H1 (cell line): ENCODE measurements around the gene RXFP4. TPM values are rescaled to one million over a fixed set of nuclear protein-coding genes. Genes with fewer than 3 reads are reported as not detected.
A peak's percentile ranks its signal among the peaks of the same experiment; 100 is the strongest.

Source experiments
- CTCF ChIA-PET: fragments of 300-600 bp; sonication (Branson Sonifier 250); formaldehyde crosslinking; loops from one replicate; lab custom pipeline; 2021; ENCODE audit not compliant: partially characterized antibody; lab: Charles Lee
- POLR2A ChIA-PET: fragments of 300-600 bp; sonication (Branson Sonifier 250); formaldehyde crosslinking; loops from one replicate; lab custom pipeline; 2021; ENCODE audit warnings: inconsistent platforms; ENCODE audit not compliant: partially characterized antibody; lab: Charles Lee
- DNase-seq, 2 experiments: peaks; one replicate each; pipeline versions ENCODE4 v3.0.0 to v3.0.0-alpha.2; 2010 to 2022; ENCODE audit warnings: low spot score in 2 of 2, low read depth in 1 of 2, mixed read lengths in 1 of 2
- FAIRE-seq: peaks from 2 replicates; lab custom pipeline; 2011; peaks lifted over from hg19 to GRCh38; lab: Jason Lieb, UNC
- H2AFZ ChIP-seq: 2 replicates; pipeline ENCODE4 v1.8.1; 2012; ENCODE audit warnings: low read length, inconsistent platforms
- H2AK5ac ChIP-seq: 2 replicates; pipeline ENCODE4 v1.6.1; 2013; ENCODE audit warnings: low read depth, low read length
- H2BK120ac ChIP-seq: replicated peaks from 2 replicates; pipeline ENCODE3; 2013; ENCODE audit warnings: low read depth, low read length, inconsistent platforms
- H2BK12ac ChIP-seq: 2 replicates; pipeline ENCODE4 v1.6.1; 2013; ENCODE audit warnings: low read depth, low read length
- H2BK15ac ChIP-seq: 2 replicates; pipeline ENCODE4 v1.6.1; 2013; ENCODE audit warnings: low read length
- H2BK20ac ChIP-seq: 2 replicates; pipeline ENCODE4 v1.6.1; 2013; ENCODE audit warnings: low read length
- H2BK5ac ChIP-seq: 2 replicates; pipeline ENCODE4 v1.6.1; 2013; ENCODE audit warnings: low read depth, low read length
- H3K14ac ChIP-seq: 2 replicates; pipeline ENCODE4 v1.6.1; 2013; ENCODE audit warnings: inconsistent platforms; ENCODE audit not compliant: insufficient read length
- H3K18ac ChIP-seq: 2 replicates; pipeline ENCODE4 v1.6.1; 2013; ENCODE audit warnings: low read length; ENCODE audit errors: extremely low read depth
- H3K23ac ChIP-seq: 2 replicates; pipeline ENCODE4 v1.6.1; 2013; ENCODE audit warnings: inconsistent platforms; ENCODE audit not compliant: insufficient read length
- H3K23me2 ChIP-seq: 2 replicates; pipeline ENCODE4 v1.6.1; 2013; ENCODE audit warnings: low read depth, low read length
- H3K27ac ChIP-seq: 2 replicates; pipeline ENCODE4 v1.6.1; 2011; ENCODE audit warnings: low read depth, low read length, inconsistent platforms
- H3K27me3 ChIP-seq, 4 experiments: replicated peaks in 1 of 4; 1 replicate in 1 of 4; 2 replicates in 3 of 4; pipeline versions ENCODE4 v1.6.1 to v1.8.1; 2011 to 2013; ENCODE audit warnings: low read length in 3 of 4, mild to moderate bottlenecking in 3 of 4, inconsistent platforms in 2 of 4, mixed read lengths in 2 of 4, moderate library complexity in 1 of 4; ENCODE audit not compliant: control insufficient read depth in 3 of 4, insufficient read depth in 3 of 4; ENCODE audit errors: extremely low read depth in 1 of 4
- H3K36me3 ChIP-seq, 4 experiments: 2 replicates each; pipeline versions ENCODE4 v1.6.1 to v1.8.1; 2011 to 2013; ENCODE audit warnings: mild to moderate bottlenecking in 4 of 4, low read length in 3 of 4, moderate library complexity in 2 of 4, control low read depth in 1 of 4, inconsistent platforms in 1 of 4; ENCODE audit not compliant: insufficient read depth in 4 of 4, control insufficient read depth in 2 of 4
- H3K4ac ChIP-seq: replicated peaks from 2 replicates; pipeline ENCODE3; 2013; ENCODE audit warnings: low read length, low read depth, mixed read lengths, inconsistent platforms; ENCODE audit not compliant: insufficient read length
- H3K4me1 ChIP-seq, 4 experiments: replicated peaks in 1 of 4; 1 replicate in 1 of 4; 2 replicates in 3 of 4; pipeline versions ENCODE4 v1.6.1 to v1.8.1; 2011 to 2013; ENCODE audit warnings: low read length in 3 of 4, inconsistent platforms in 2 of 4, mixed read lengths in 1 of 4; ENCODE audit not compliant: insufficient read depth in 4 of 4, control insufficient read depth in 3 of 4
- H3K4me2 ChIP-seq, 2 experiments: 2 replicates each; pipeline versions ENCODE4 v1.6.1 to v1.8.1; 2011 to 2013; ENCODE audit warnings: low read depth in 2 of 2, low read length in 2 of 2, control low read depth in 1 of 2, inconsistent platforms in 1 of 2, mild to moderate bottlenecking in 1 of 2; ENCODE audit not compliant: insufficient read depth in 1 of 2
- H3K4me3 ChIP-seq, 4 experiments: fragments of 200-600, 300-600 bp in 1 of 4; sonication (generic), shearing (Covaris generic), sonication (Bioruptor Twin) in 1 of 4; 2 replicates each; pipeline versions ENCODE4 v1.5.1 to v1.8.1; 2011 to 2016; ENCODE audit warnings: low read length in 4 of 4, low read depth in 3 of 4, control low read depth in 2 of 4, inconsistent platforms in 2 of 4, mild to moderate bottlenecking in 2 of 4, mixed read lengths in 1 of 4, moderate library complexity in 1 of 4; ENCODE audit not compliant: insufficient read depth in 2 of 4; ENCODE audit errors: extremely low read depth in 1 of 4
- H3K56ac ChIP-seq: replicated peaks from 2 replicates; pipeline ENCODE3; 2013; ENCODE audit warnings: low read depth, mild to moderate bottlenecking, mixed read lengths, low read length, inconsistent platforms; ENCODE audit not compliant: insufficient read length
- H3K79me1 ChIP-seq: 2 replicates; pipeline ENCODE4 v1.6.1; 2013; ENCODE audit warnings: low read depth, low read length, control low read depth
- H3K79me2 ChIP-seq, 2 experiments: 2 replicates each; pipeline versions ENCODE4 v1.6.1 to v1.8.1; 2012 to 2013; ENCODE audit warnings: low read length in 2 of 2, mild to moderate bottlenecking in 2 of 2, inconsistent platforms in 1 of 2; ENCODE audit not compliant: insufficient read depth in 2 of 2, control insufficient read depth in 1 of 2
- H3K9ac ChIP-seq, 4 experiments: replicated peaks in 1 of 4; 1 replicate in 1 of 4; 2 replicates in 3 of 4; pipeline versions ENCODE4 v1.6.1 to v1.8.1; 2011 to 2013; ENCODE audit warnings: low read depth in 3 of 4, low read length in 3 of 4, control low read depth in 2 of 4, mild to moderate bottlenecking in 2 of 4, moderate library complexity in 2 of 4, inconsistent platforms in 1 of 4; ENCODE audit errors: extremely low read depth in 1 of 4
- H3K9me3 ChIP-seq, 2 experiments: 2 replicates each; pipeline versions ENCODE4 v1.6.1 to v1.8.1; 2012 to 2013; ENCODE audit warnings: mild to moderate bottlenecking in 2 of 2, moderate library complexity in 2 of 2, control low read depth in 1 of 2, inconsistent platforms in 1 of 2, low read depth in 1 of 2, low read length in 1 of 2, mixed read lengths in 1 of 2; ENCODE audit not compliant: insufficient read depth in 2 of 2
- H4K20me1 ChIP-seq, 2 experiments: replicated peaks in 1 of 2; 2 replicates each; pipeline versions ENCODE3 to v1.8.1; 2011 to 2013; ENCODE audit warnings: inconsistent platforms in 2 of 2, low read length in 2 of 2, mild to moderate bottlenecking in 1 of 2; ENCODE audit not compliant: insufficient read depth in 2 of 2, control insufficient read depth in 1 of 2
- H4K5ac ChIP-seq: 2 replicates; pipeline ENCODE4 v1.6.1; 2013; ENCODE audit warnings: low read length, low read depth, mixed read lengths, inconsistent platforms; ENCODE audit not compliant: insufficient read length
- H4K8ac ChIP-seq: 2 replicates; pipeline ENCODE4 v1.8.0; 2013; ENCODE audit warnings: mild to moderate bottlenecking, moderate library complexity, low read length, inconsistent platforms; ENCODE audit not compliant: insufficient read depth; ENCODE audit errors: extremely low read depth
- H4K91ac ChIP-seq: replicated peaks from 2 replicates; pipeline ENCODE3; 2013; ENCODE audit warnings: low read length, mixed read lengths, inconsistent platforms; ENCODE audit not compliant: insufficient read length
- CTCF ChIP-seq, 3 experiments: IDR thresholded peaks; 1 replicate in 2 of 3; 2 replicates in 1 of 3; pipeline versions ENCODE4 v1.5.1 to v1.6.1; 2011; ENCODE audit warnings: low read length in 3 of 3, mild to moderate bottlenecking in 3 of 3, inconsistent platforms in 2 of 3, low read depth in 1 of 3, moderate library complexity in 1 of 3; ENCODE audit not compliant: insufficient read depth in 1 of 3; ENCODE audit errors: control extremely low read depth in 1 of 3
- GTF2F1 ChIP-seq: IDR thresholded peaks from 2 replicates; pipeline ENCODE4 v1.6.1; 2012; ENCODE audit warnings: low read depth, low read length, improper control_type of control experiment, borderline replicate concordance
- RAD21 ChIP-seq, 2 experiments: IDR thresholded peaks in 1 of 2; conservative IDR thresholded peaks in 1 of 2; 2 replicates each; pipeline ENCODE4 v1.6.1; 2011; ENCODE audit warnings: low read depth in 2 of 2, low read length in 2 of 2, improper control_type of control experiment in 1 of 2, inconsistent platforms in 1 of 2, mild to moderate bottlenecking in 1 of 2, moderate library complexity in 1 of 2
- SIN3A ChIP-seq, 2 experiments: IDR thresholded peaks in 1 of 2; conservative IDR thresholded peaks in 1 of 2; 2 replicates each; pipeline ENCODE4 v1.6.1; 2011 to 2012; ENCODE audit warnings: low read length in 2 of 2, improper control_type of control experiment in 1 of 2, low read depth in 1 of 2, mild to moderate bottlenecking in 1 of 2
- whole genome bisulfite sequencing, 2 experiments: shearing (Covaris generic) in 1 of 2; methylation state at CpG; one replicate each; pipeline versions ENCODE4 v1.1.6 to v1.1.7; 2013 to 2015; ENCODE audit warnings: low lambda C conversion rate in 2 of 2, mixed read lengths in 2 of 2, inconsistent platforms in 1 of 2, low coverage in 1 of 2, missing lambda C conversion rate in 1 of 2; ENCODE audit not compliant: insufficient replicate concordance in 2 of 2, insufficient coverage in 1 of 2, insufficient read length in 1 of 2; ENCODE audit errors: extremely low coverage in 1 of 2, missing lambda C conversion rate in 1 of 2; 5-methylcytosine and 5-hydroxymethylcytosine counted together
- polyA plus RNA-seq, 7 experiments: library from polyadenylated mRNA; depleted of rRNA in 3 of 7; stranded (reverse) in 5 of 7; unstranded in 2 of 7; fragments of >200 nt in 5 of 7; fragments of 200-250 nt in 2 of 7; gene quantifications; 1 replicate in 5 of 7; 2 replicates in 1 of 7; 4 replicates in 1 of 7; pipeline versions ENCODE4 v1.2.1 to v1.2.3, GENCODE V29; 2011 to 2013; ENCODE audit warnings: missing spikeins in 2 of 7, mixed read lengths in 2 of 7
- total RNA-seq: library from RNA; stranded (reverse); fragmentation: NEBNext Ultra II Directional; extraction: Animal tissue kit (Norgen Biotek cat#: 25700); gene quantifications from 2 replicates; pipeline ENCODE4 v1.2.1, GENCODE V29; 2021

RXFP4 gene
- total and polyA plus RNA-seq, 2 of the 8 experiments (the other 6 are each of a cell fraction or from before 2014, with no cell fraction given) = not detected

GRCh38 chr1:155938220-155938627 lies 3.2 kb upstream of the RXFP4 start:
- no peak overlapping the region for H3K4me2 ChIP-seq
- H3K79me1 ChIP-seq = no peaks in the 10 kb centered on the region
- H2BK5ac ChIP-seq = no peak overlapping the region
- no peak overlapping the region for H3K4me3 ChIP-seq
- CTCF ChIA-PET = interaction anchor here (0.6 to 5.3 kb wide), 26 partner anchors 9 to 196 kb away, joined by 3 to 49 read pairs (median 5); partner anchors contain the start of genes ARHGEF2 and SSR2
- H2BK120ac ChIP-seq = no peak overlapping the region
- no peaks in the 10 kb centered on the region for H3K9me3 ChIP-seq
- H3K23ac ChIP-seq = no peak overlapping the region
- H2BK12ac ChIP-seq = no peak overlapping the region
- no peak overlapping the region for H3K56ac ChIP-seq
- POLR2A ChIA-PET = interaction anchor here (0.8 to 4.8 kb wide), 8 partner anchors 8 to 185 kb away, joined by 3 to 27 read pairs (median 5); partner anchors contain the start of gene ARHGEF2
- no peak overlapping the region for H4K91ac ChIP-seq
- no peak overlapping the region for H3K18ac ChIP-seq
- no peak for DNase-seq
- no peak overlapping the region for H4K5ac ChIP-seq
- no peak overlapping the region for H3K4ac ChIP-seq
- TF ChIP-seq RAD21 (IDR thresholded peaks at IDR 0.05 in 1 of 2, conservative IDR thresholded peaks at IDR 0.05 in 1 of 2; ENCODE audit: low read depth in 2 of 2, low read length in 2 of 2) (peak; percentile 87 to 88), GTF2F1 (no peak), CTCF (IDR thresholded peaks at IDR 0.05; ENCODE audit: control extremely low read depth in 1 of 3, insufficient read depth in 1 of 3, low read depth in 1 of 3, low read length in 3 of 3) (peak in 2 of 3 experiments; percentile 75 to 86; a peak in 3 of 4 replicates), SIN3A (conservative IDR thresholded peaks at IDR 0.05 in 1 of 2, IDR thresholded peaks at IDR 0.05 in 1 of 2; ENCODE audit: low read depth in 1 of 2, low read length in 2 of 2) (0 out of 4 replicates have a peak, but pooled peaks of 1 of the 2 experiments have one; percentile 33)
- H3K27me3 ChIP-seq = no peaks in the 10 kb centered on the region
- no peak overlapping the region for H3K14ac ChIP-seq
- H3K36me3 ChIP-seq = peaks cover 0 to 2% (median 0%) of the 10 kb centered on the region in 4 experiments; a peak in 1 of 8 replicates
- 0% methylated on average over 1 of the region's 1 CpG; no CpG with 5 or more reads in 1 of the 2 experiments for WGBS, 2 experiments
- H4K20me1 ChIP-seq = peaks cover 0 to 1% of the 10 kb centered on the region in 2 experiments
- no peak overlapping the region for H2AFZ ChIP-seq
- H3K27ac ChIP-seq = no peak overlapping the region
- H3K4me1 ChIP-seq = peaks cover 0 to 5% (median 0%) of the 10 kb centered on the region in 4 experiments; a peak in 4 of 7 replicates
- no peak overlapping the region for H2BK15ac ChIP-seq
- H3K79me2 ChIP-seq = peaks cover 4 to 9% of the 10 kb centered on the region in 2 experiments; a peak in 3 of 4 replicates
- H4K8ac ChIP-seq = no peak overlapping the region
- FAIRE-seq = peak; percentile 66
- H2AK5ac ChIP-seq = no peak overlapping the region
- H2BK20ac ChIP-seq = no peak overlapping the region
- H3K23me2 ChIP-seq = peaks cover 5% of the 10 kb centered on the region
- H3K9ac ChIP-seq = no peak overlapping the region
